Fibroblast of the aortic adventitia (primary cell): ENCODE measurements around the gene RSRC2. TPM values are rescaled to one million over a fixed set of nuclear protein-coding genes. Genes with fewer than 3 reads are reported as not detected.

Experiments
- DNase-seq: peaks from one replicate; pipeline ENCODE4 v3.0.0-alpha.2; 2010; ENCODE audit warnings: low read depth
- H3K4me3 ChIP-seq: 2 replicates; pipeline ENCODE4 v1.5.1; 2011; ENCODE audit warnings: low read depth, mild to moderate bottlenecking, control low read depth, low read length, moderate library complexity
- CTCF ChIP-seq: IDR thresholded peaks from 2 replicates; pipeline ENCODE4 v1.5.1; 2011; ENCODE audit warnings: mild to moderate bottlenecking, low read length, control low read depth, inconsistent platforms; ENCODE audit not compliant: insufficient read depth
- small RNA-seq: library from RNA; depleted of rRNA; stranded (forward); fragments of <200 nt; gene quantifications from one replicate; pipeline ENCODE3, GENCODE V24; 2012
- total RNA-seq: library from RNA; depleted of rRNA; stranded (reverse); fragments of >200 nt; gene quantifications from 2 replicates; pipeline ENCODE4 v1.2.3, GENCODE V29; 2012; ENCODE audit warnings: low replicate concordance

RSRC2 gene
- total RNA-seq, 1 donor: 42.8 TPM

GRCh38 chr12:122458105-122459035 is 68.4 kb downstream of the RSRC2 start:
- no peak for DNase-seq
- TF ChIP-seq CTCF: no peak
- H3K4me3 ChIP-seq: no peak overlapping the region

GRCh38 chr12:122457627-122458026 is 69.1 kb downstream of the RSRC2 start:
- no peak for TF ChIP-seq CTCF
- no peak overlapping the region for H3K4me3 ChIP-seq
- no peak for DNase-seq

GRCh38 chr12:122454739-122455138 is 72.0 kb downstream of the RSRC2 start:
- DNase-seq: no peak
- no peak for TF ChIP-seq CTCF
- no peak overlapping the region for H3K4me3 ChIP-seq

- no peak for DNase-seq
- TF ChIP-seq CTCF: no peak
- H3K4me3 ChIP-seq: no peak overlapping the region
Observed at GRCh38 chr12:122454250-122454721, 72.5 kb downstream of the RSRC2 start.

Small RNA genes lying within 50 kb of the gene (small RNA-seq; reads per million reads assigned to genes)
- not detected for gene AC026333.1
- not detected for gene RF00411

Other genes with a start within 250 kb of the RSRC2 start
- gene CLIP1, start 104.3 kb downstream of the RSRC2 start, total RNA-seq: 80.3 and 121 TPM in 2 replicates
- gene ZCCHC8, start 26.0 kb downstream of the RSRC2 start, total RNA-seq: 15.9 and 23.1 TPM in 2 replicates
- gene KNTC1, start 313 bp upstream of the RSRC2 start, total RNA-seq: 14.9 and 69.3 TPM in 2 replicates
- 0.25 TPM in 1 of 2 replicates, not detected in the other for gene HCAR2, start 176.4 kb upstream of the RSRC2 start, total RNA-seq
- gene HCAR3, start 189.9 kb upstream of the RSRC2 start, total RNA-seq: 0.41 TPM in 1 of 2 replicates, not detected in the other
- gene HCAR1, start 203.9 kb upstream of the RSRC2 start, total RNA-seq: 1.5 and 2.2 TPM in 2 replicates
- 60.6 and 69.7 TPM in 2 replicates for gene DENR, start 225.9 kb upstream of the RSRC2 start, total RNA-seq
- 0.90 and 0.98 TPM in 2 replicates for gene CCDC62, start 247.6 kb upstream of the RSRC2 start, total RNA-seq